OCI-LY3 (cell line): ENCODE measurements around the gene CCDC154.

ENCODE experiments used
- CTCF ChIP-seq: fragments of 200-600, 300-600 bp; sonication (generic); IDR thresholded peaks from 2 replicates; pipeline ENCODE4 v1.5.1; 2014; ENCODE audit warnings: antibody characterized with exemption, low read length, low read depth
- EZH2phosphoT487 ChIP-seq: fragments of 200-600 bp; shearing (Covaris generic); IDR thresholded peaks from 2 replicates; pipeline ENCODE4 v1.6.1; 2018; ENCODE audit warnings: antibody characterized with exemption, mixed run types, low read depth

- TF ChIP-seq CTCF (no peak), EZH2phosphoT487 (no peak)
Observed at GRCh38 chr16:1454561-1454960, 10.2 kb upstream of the CCDC154 start.
